ENCODE measurements around the gene CEP192.
"Not testable (repeated sequence)": the region's sequence is repeated elsewhere in the genome, so short reads cannot be mapped to it uniquely, and the experiment has no call there.

CEP192 gene

DNA sequence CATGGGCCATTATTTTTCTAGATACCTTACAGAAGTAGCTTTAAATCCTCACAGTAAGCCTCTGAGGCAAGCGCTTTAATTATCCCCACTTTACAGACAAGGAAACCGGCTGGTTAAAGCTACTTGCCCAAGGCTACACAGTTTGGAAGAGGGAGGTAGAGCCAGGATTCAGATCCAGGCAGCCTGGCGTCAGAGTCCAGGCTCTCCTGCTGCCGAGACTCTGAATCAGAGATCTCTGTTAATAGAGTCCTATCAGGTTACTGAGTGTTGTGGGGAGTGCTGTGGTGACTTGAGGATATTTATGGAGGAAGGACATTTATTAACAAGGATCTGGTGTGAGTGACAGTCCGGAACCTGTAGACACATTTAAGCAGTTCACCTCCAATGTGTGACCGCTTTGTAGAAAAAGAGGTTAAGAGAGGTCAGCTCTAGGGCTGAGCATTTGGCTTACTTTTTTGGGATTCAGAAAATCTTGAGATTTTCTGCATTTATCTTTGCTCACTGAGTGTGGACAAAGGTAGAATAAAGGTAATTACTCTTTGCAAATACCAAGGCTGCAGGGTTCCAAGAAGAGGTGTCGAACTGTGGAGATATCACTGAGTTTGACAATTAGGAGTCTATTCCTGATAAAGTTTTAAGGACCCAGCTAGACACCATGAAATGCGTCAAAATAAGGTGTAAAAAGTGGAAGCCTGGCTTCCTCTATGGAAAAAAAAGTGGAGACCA is 1.6 kb upstream of the CEP192 start:
- in situ Hi-C loops (cut with HindIII; ENCODE audit: low sequenced_read_pairs) = no loop called here

DNA sequence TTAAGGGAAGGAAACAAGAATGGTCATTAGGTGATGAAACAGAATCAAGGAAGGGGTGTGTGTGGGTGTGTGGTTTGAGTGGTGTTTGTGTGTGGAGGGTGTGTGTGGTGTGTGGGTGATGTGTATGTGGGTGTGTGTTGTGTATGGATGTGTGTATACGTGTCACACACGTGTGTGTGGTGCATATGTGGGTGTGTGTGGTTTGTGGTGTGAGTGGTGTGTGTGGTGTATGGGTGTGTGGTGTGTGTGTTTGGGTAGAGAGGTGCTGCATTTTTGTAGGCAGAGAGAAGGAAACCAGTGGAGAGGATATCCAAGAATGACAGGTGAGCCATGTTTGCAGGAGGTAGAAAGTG is 1.1 kb upstream of the CEP192 start:
- in situ Hi-C loops (cut with HindIII; ENCODE audit: low sequenced_read_pairs) = no loop called here

DNA sequence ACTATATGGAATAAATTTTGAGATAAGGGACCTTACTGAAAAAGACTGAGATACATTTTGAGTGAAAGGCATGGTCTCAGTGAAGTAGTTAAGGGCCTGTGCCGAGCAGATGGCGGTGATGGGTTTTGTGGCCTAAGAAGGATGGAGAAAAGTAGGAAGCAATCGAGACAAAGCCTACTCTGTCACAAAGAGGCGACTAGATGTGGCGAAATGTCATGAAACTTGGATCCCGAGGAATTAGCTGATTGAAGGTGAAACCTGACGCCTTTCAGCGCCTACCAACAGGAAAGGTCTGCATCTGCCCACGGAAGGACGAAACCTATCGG is 558 bp upstream of the CEP192 start:
- in situ Hi-C loops (cut with HindIII; ENCODE audit: low sequenced_read_pairs) = no loop called here

DNA sequence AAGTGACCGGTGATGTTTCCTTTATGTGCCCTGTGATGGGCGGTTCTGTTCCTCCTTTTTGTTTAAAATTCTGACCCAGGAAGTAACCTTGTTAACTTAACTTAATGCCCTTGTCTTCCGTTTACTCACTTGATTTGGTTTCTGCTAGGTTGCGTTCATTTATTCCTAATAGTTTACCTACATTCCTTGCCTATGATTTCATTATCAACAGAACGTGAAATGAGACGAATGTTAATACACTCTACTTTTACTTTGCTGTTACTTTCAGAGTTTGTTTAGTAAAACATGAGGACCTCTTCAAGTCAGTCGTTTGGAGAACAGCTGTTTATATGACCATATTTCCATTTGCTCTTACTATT is 638 bp downstream of the CEP192 start:
- in situ Hi-C loops (cut with HindIII; ENCODE audit: low sequenced_read_pairs) = no loop called here

DNA sequence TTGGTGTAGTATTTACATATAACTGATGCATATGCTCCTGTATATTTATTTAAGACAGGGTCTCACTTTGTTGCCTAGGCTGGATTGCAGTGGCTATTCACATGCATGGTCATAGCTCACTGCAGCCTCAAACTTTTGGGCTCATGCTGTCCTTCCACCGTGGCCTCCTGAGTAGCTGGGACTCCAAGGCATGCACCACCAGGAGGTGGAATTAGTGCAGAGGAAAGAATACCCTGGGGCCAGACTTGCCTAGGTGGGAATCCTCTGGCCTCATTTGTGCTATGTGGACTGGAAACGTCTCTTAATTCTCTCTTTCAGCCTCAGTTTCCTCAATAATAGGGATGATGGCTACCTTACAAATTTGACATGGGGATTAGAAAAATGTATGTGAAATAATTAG is 2.3 kb downstream of the CEP192 start:
- in situ Hi-C loops (cut with HindIII; ENCODE audit: low sequenced_read_pairs) = no loop called here

DNA sequence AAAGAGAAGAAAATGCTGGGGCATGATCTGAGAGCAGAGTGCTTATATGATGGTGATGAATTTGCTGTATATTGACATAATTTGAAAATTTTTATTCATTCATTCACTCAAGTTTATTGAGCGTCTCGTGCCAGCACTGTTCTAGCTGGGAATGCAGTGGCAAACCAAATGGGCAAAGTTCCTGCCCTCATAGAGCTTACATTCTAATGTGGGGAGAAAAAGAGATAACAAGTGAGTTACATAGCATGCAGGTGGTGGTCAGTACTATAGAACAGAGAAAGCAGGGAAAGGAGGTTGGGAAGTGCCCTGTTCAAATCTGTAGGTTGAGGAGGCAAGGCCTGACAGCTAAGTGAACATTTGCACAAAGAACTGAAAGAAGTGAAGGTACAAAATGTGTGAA is 4.3 kb downstream of the CEP192 start:
- in situ Hi-C loops (cut with HindIII; ENCODE audit: low sequenced_read_pairs) = no loop called here

DNA sequence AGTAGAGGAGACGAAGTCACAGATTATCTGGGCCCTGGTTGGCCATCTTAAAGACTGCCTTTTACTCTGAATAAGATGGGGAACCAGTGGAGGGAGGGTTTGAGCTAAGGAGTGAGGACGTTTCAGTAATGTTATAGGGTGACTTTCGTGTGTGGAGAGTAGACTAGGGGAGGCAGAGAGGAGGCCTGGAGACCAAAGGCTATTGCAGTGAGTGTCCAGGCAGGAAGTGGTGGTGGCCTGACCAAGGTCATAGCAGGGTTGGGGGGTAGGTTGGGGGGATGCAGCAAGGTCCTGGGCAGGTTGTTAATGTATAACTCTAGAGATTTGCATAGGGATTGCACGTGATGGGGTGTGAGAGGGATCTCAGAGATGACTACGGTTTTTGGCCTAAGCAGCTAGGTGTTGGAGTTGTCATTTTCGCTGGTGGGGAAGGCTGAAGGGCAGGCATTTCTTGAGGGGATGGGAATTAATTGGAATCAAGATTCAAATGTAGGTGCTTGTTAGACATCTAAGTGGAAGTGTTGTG is 4.9 kb downstream of the CEP192 start:
- in situ Hi-C loops (cut with HindIII; ENCODE audit: low sequenced_read_pairs) = no loop called here

DNA sequence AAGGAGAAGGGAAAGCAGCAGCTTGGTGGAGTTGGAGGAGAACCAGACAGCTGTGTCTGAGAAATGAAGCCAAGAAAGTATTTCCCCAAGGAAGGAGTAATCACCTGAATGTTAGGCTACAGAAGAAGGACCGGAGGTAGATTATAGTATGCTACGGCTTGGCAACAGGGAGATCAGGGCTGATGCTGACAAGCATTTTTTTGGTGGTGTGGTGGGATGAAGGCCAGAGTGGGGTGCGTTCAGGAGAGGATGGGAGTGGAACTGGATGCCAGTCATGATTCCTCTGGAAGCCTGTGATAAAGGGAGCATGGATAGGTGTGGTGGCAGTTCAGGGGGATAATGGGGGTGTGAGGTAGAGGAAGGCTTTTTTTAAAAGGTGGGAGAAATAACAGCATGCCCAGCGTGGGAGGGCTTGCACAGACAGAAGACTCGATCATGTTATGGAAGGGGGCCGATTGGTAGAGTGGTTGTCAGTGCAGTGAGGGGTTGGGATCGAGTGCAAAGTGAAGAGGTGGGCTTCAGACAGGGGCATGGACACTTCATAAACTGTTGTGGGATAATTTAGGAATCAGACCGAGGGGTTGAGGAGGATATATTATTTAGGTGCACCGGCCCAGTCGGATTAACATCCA is 5.6 kb downstream of the CEP192 start:
- in situ Hi-C loops (cut with HindIII; ENCODE audit: low sequenced_read_pairs) = no loop called here

DNA sequence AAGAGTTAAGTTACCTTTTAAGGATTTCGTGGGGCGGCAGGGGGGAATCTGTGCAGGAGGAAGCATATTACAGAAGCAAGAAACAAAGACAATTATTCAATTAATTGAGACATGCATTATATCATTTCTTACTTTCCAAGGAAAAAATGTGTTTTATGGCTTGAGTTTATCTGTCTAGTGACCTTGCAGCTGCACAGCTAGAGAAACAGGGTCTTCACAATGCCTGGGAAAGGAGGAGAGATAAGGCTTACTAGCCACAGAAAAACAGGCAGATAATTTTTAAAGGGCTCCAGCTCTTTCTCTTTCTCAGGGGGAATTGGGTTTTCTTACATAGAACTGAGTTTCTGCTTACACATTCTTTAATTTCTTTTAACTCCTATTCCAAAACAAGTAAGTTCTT is 6.2 kb downstream of the CEP192 start:
- in situ Hi-C loops (cut with HindIII; ENCODE audit: low sequenced_read_pairs) = not testable (repeated sequence)

DNA sequence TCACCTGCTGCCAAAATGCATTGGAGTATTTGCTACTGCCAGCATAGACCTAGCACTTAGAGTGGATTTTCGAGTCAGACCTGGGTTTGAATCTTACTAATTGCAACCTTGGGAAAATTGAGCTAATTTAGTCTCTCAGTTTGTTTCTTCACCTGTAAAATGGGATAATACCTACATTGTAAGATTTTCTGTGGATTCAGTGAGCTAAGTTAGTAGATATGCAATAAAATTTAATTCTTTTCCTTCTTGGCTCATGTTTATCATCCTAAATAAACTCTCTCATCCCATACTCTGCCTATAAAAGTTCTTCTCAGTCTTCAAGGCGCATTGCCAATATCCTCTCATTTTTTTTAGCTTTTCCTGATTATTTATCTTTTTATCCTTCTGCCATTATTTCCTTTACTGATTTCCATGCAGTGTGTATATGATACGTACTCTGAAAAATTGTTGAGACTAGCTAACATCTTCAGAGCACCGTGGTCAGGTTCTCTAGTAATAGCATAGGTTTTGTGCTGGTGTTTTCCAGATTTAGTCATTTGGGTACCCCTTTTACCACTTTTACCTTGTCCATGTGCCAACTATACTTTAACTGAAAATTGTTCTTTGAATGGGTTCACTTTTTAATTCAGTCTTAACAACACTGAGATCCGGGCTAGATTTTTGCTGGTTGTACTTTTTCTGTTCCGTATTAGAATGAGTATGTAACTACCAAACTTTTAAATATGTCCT is 7.3 kb downstream of the CEP192 start:
- in situ Hi-C loops (cut with HindIII; ENCODE audit: low sequenced_read_pairs) = no loop called here

DNA sequence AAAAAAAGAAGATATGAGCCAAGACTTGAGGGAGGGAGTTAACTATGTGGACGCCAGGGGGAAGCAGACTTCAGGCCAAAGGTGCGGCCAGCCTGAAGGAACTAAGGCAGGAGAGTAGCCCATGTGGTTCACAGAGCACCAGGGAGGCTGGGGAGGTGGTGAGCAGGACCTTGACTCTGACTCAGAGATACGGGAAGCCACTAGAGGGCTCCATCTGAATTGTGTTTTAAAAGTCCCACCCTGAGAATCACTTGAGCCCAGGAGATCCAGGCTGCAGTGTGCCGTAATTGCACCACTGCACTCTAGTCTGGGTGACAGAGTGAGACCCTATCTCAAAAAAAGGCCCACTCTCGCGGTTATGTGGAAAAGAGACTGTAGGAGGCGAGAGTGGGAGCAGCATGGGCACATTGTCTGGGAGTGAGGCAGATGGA is 12.3 kb downstream of the CEP192 start:
- in situ Hi-C loops (cut with HindIII; ENCODE audit: low sequenced_read_pairs) = no loop called here

DNA sequence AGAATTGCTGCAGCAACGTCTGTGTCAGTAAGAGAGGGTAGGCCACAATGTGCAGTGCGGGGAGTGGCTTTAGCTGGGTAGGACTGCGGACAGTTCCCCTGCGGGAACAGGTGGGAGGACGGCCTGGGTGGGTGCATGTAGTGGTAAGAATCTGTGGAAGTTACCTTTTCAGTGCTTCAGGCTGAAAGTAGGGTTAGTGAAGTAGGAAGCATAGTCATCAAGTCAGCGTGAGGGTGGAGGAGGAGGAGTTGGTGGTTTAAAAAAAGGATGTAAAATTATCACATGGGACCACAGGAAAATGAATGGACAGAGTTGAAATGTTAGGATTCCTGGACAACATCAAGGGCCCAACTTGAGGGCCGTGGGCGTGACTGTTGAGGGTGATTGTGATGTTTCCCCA is 13.2 kb downstream of the CEP192 start:
- in situ Hi-C loops (cut with HindIII; ENCODE audit: low sequenced_read_pairs) = no loop called here

DNA sequence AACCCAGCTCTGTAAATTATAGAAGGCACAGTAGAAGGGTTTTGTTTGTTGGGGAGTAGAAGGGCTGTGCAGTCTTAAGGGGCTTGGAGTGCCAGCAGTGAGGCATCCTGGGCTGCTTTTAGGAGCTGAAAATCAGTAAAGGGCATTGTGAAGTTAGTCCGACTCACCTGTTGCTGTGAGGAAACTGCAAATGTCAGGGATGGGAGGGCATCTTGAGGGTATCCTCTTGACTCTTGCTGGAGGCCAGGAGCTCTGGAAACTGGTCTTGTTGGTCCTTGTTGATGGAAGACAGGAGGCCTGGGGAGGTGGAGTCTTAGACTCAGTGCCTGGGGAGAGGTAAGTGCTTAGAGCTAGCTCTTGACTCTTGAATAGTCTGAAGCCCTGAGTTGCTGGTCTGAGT is 14.1 kb downstream of the CEP192 start:
- in situ Hi-C loops (cut with HindIII; ENCODE audit: low sequenced_read_pairs) = no loop called here

DNA sequence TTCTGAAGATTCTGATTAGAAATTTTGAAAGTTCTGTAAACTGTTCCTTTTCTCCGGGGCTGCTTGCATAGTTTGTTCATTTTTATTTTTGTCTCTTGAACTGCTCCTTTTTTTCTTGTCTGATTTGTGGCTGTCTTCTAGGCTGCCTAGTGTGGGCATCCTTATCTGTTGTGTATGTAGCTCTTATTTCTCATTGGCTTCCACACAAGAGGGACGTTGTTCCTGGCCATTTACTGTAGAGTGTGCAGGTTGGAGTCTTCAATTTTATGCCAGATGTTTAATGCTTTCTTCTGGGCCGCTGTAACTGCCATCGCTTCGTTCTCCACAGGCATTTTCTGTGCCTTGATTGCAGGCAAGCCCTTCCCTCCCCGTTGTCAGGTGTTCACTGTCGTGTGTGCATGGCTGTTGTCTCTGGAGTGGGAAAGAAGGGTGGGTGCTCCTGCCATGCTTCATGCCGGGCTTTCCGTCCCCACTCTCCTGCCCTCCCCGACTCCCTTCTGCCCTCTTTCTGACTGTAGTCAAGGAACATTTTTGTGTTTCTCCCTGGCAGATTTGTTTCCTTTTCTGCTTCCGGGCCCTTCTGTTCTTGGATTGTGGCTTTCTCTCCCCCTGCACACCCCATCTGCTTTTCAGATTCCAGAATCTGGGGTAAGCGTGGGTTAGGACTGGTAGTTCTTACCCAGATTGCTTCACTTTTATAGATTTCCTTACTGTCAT is 15.5 kb downstream of the CEP192 start:
- in situ Hi-C loops (cut with HindIII; ENCODE audit: low sequenced_read_pairs) = no loop called here

DNA sequence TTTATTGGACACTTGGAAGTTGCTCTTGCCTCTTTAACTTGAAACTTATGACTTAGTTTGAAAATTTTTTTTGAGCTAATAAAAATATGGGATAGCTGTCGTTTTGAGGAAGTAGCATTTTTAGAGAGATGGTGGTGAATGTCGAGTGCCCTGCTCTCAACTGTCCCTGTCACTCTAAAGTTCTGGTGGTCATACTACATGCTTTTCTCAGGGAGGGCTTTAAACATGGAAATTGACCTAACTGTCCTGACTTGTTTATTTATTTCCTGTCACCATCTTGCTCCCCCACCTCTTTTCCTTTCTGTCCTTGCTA is 16.0 kb downstream of the CEP192 start:
- in situ Hi-C loops (cut with HindIII; ENCODE audit: low sequenced_read_pairs) = no loop called here

DNA sequence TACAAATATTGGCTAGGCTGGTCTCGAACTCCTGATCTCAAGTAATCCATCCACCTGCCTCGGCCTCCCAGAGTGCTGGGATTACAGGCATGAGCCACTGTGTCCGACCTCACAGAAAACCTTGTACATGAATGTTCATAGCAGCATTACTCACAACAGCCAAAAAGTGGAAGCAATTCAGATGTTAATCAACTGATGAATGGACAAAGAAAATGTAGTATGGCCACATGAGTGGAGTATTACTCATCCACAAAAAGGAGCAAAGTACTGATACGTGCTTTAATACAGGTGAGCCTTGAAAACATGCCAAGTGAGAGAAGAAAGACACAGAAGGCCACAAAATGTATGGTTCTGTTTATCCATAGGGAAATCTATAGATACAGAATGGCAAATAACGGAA is 20.6 kb downstream of the CEP192 start:
- in situ Hi-C loops (cut with HindIII; ENCODE audit: low sequenced_read_pairs) = no loop called here

DNA sequence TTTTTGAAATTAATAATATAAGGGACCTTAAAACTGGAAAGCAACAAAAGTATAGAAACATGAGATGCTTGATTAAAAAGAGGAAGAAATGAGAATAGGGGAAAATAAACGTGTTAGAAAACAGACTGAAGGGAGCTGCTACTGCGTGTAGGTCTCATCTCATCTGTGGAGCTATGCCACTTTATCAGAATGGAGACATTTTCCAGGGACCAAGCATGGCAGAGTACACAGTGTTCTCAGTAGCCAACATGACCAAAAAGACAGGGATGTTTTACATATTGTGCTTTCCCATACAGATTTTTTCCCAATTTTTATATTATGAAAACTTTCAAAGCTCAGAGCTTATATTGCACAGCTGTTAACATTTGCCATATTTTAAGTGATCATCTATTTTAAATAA is 23.1 kb downstream of the CEP192 start:
- in situ Hi-C loops (cut with HindIII; ENCODE audit: low sequenced_read_pairs) = no loop called here

DNA sequence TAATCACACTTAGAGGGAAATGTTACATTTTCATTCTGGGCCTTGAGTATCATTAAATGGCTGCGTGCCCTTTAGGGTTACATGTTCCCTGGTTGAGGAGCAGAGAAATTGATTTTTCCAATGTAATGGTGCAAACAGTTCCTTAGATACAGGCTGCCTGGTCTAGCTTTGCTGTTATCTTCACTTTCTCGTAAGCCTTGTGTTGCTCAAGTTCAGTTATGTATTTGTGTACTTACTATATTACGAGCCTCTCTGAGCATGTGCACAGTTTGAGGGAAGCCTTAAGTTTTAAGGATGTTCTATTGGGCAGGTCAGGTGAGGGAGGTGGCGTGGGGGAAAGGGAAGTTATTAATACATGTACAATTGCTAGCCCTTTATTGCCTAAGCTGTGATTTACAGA is 23.7 kb downstream of the CEP192 start:
- in situ Hi-C loops (cut with HindIII; ENCODE audit: low sequenced_read_pairs) = no loop called here

DNA sequence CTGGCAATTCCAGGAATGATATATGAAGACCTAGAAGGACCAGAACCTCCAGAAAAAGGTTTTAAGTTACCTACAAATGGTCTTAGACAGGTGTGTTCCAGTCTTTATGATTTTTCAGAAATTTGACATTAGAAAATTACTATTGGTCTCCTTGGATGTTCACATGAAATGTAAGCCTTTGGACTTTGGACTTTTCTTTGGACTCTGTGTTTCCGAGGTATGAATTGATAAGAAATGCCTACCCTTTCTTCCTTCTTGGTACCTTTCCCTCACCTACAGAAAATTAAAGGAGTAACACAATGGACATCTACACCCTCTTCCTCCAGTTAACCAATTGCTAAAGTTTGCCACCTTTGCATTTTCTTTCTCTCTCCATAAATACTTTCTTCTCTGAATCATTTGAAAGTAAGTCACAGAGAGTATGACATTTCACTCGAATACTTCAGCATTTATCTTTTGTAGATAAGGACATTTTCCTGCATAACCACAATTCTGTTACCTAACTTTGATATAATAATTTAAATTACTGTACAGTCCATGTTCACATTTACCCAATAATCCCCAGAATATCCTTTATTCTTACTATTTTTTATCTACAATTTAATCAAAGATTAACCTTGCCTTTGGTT is 26.2 kb downstream of the CEP192 start:
- in situ Hi-C loops (cut with HindIII; ENCODE audit: low sequenced_read_pairs) = no loop called here

DNA sequence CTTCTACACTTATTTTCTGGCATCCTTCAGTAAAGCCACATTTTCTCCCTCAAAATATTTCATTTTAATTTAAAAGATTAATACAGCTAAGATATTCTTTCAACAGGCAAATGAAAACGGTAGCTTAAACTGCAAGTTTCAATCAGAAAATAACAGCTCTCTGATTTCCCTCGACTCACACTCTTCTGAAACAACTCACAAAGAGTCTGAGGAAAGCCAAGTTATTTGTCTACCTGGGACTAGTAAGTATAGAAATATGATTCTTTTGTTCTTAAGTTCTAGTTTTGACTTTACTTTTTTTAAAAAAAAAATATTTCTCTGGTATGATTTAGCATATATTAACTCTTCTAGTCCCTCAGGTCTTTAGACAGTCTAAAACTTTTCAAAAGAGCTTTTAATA is 27.2 kb downstream of the CEP192 start:
- in situ Hi-C loops (cut with HindIII; ENCODE audit: low sequenced_read_pairs) = no loop called here

DNA sequence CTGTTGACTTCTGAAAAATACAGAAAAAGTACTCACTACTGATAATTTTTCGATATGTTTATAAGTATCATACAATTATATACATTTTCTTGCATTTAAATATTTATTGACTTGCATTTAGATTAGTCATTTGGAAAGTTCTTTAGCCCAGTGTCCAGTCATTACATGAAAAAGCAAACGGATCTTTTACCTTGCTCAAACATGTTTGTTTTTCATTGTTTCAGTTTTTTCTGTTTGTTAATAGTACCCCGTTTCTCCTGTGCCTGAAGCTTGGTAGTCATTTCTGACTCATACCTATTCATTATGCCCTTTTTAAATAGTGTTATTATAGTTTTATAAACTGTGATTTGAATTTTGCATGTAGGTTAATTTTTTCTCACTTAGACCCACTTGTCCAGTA is 28.1 kb downstream of the CEP192 start:
- in situ Hi-C loops (cut with HindIII; ENCODE audit: low sequenced_read_pairs) = no loop called here

Measured in DLD1 (cell line).